ENCODE data around the gene NETO2. TPM values are rescaled to one million over a fixed set of nuclear protein-coding genes. Genes with fewer than 3 reads are reported as not detected.

The NETO2 gene
- total and polyA plus RNA-seq, 8 donors = 9.7 to 49.9 (median 43.0) TPM

DNA sequence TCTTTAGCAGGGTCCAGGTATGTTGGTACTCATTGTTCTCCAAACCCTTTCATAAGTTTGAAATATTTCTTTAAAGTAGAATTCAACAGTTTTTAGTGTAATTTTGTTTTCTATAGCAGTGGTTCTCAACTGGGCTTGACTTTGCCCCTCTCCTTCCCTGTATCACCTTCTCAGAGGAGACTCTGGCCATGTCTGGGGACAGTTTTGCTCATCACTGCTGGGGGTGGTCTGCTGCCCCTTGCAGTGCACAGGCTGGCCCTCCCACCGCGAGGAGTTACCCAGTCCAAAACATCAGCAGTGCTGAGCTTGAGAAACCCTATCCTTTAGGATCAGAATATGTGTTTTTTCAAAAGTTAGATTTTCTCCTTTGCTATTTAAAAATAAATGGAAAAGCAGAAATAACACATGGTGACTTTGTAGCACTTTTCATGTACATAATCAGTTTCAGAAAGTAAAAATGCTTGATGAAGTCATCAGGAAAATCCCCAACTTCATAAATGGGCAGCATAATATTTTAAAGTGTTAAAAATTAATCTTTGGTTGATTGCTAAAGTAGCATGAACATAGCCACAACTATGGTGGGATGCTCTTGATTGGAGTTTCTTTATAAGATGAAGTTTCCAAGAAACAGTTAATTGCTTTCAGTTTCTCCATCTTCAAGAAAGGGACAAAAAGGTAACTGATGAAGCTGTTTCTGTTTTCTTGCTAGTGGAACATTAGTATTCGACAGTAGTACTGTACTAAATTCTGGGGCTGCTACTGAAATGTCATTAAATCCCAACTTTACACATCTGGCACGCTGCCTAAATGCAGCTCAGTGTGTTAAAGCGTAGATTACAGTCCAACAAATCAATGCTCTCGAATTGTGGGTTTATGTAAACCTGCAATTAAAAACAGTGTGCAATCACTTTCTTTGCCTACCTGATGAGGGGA is 70.3 kb downstream of the NETO2 start:
- H3K27me3 ChIP-seq = no peaks in the 10 kb centered on the region
- H3K4me1 ChIP-seq = no peaks in the 10 kb centered on the region
- no peaks in the 10 kb centered on the region for H3K9me3 ChIP-seq
- TF ChIP-seq, protein P1, sequence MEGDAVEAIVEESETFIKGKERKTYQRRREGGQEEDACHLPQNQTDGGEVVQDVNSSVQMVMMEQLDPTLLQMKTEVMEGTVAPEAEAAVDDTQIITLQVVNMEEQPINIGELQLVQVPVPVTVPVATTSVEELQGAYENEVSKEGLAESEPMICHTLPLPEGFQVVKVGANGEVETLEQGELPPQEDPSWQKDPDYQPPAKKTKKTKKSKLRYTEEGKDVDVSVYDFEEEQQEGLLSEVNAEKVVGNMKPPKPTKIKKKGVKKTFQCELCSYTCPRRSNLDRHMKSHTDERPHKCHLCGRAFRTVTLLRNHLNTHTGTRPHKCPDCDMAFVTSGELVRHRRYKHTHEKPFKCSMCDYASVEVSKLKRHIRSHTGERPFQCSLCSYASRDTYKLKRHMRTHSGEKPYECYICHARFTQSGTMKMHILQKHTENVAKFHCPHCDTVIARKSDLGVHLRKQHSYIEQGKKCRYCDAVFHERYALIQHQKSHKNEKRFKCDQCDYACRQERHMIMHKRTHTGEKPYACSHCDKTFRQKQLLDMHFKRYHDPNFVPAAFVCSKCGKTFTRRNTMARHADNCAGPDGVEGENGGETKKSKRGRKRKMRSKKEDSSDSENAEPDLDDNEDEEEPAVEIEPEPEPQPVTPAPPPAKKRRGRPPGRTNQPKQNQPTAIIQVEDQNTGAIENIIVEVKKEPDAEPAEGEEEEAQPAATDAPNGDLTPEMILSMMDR (IDR thresholded peaks at IDR 0.05) = no peak
- H3K4me3 ChIP-seq = no peak overlapping the region
- H3K27ac ChIP-seq = no peak overlapping the region
- intact Hi-C loops (cut with DNase I) = no loop called here
- ATAC-seq (no peak), DNase-seq (no peak)
- no peaks in the 10 kb centered on the region for H3K36me3 ChIP-seq

DNA sequence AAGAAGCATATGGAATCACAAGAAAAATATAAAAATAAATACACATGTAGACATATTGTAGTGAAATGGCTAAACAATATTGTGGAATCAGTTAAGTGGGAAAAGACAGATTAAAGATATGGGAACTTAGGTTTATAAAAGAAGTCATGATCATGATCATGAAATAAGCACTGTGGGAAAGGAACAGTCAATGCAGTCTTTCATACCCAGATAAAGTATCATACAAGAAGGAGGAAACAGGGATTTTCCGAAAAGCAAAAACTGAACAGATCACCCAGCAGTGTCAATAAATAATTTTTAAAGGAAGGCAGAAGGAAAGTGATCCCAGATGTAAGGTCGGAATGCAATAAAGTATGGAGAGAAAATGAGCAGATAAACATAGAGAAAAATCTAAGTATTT is 71.6 kb downstream of the NETO2 start:
- H3K27me3 ChIP-seq = no peaks in the 10 kb centered on the region
- H3K9me3 ChIP-seq = no peaks in the 10 kb centered on the region
- TF ChIP-seq, protein P1 (IDR thresholded peaks at IDR 0.05) = no peak
- H3K4me1 ChIP-seq = no peaks in the 10 kb centered on the region
- intact Hi-C loops (cut with DNase I) = no loop called here
- H3K27ac ChIP-seq = no peak overlapping the region
- DNase-seq (no peak), ATAC-seq (no peak)
- no peak overlapping the region for H3K4me3 ChIP-seq
- no peaks in the 10 kb centered on the region for H3K36me3 ChIP-seq

DNA sequence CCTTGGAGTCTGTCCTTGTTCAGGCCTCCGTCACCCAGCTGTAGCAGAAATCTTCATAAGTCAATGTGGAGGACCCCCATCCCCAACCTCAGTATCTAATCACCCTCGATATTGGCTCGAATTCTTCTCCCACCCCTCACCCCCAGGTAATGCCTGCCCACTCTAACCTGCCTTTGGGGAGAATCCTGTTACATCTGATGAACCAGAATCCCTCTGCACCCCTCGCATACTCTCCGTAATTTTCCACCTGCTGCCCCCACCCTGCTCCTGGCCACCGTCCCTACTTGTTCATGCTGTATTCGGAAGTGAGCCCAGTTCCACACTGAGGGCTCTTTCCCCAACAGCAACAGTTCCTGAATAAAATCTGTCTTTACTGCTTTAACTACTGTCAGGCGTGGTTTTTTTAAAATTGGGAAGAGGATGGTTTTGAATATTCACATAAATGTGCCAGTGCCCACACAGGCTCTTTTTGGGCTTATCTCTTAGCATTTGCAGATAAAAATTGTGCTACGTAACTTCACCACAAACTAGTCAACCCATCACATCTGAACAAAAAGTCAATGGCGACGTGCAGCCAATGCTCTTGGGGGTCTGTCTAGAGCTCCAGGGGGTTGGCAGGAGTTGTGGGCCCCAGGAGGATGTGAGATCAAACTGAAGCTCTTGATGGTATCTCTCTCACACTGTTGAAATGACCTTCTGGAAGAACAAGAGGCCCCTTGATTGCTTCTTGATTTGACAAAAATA is 73.7 kb downstream of the NETO2 start:
- Histone ChIP-seq H3K36me3 (no peaks in the 10 kb centered on the region), H3K27ac (no peak overlapping the region), H3K9me3 (no peaks in the 10 kb centered on the region), H3K4me1 (no peaks in the 10 kb centered on the region), H3K4me3 (no peak overlapping the region), H3K27me3 (no peaks in the 10 kb centered on the region)
- DNase-seq (no peak), ATAC-seq (no peak)
- TF ChIP-seq, protein P1 (IDR thresholded peaks at IDR 0.05) = no peak
- intact Hi-C loops (cut with DNase I) = no loop called here

DNA sequence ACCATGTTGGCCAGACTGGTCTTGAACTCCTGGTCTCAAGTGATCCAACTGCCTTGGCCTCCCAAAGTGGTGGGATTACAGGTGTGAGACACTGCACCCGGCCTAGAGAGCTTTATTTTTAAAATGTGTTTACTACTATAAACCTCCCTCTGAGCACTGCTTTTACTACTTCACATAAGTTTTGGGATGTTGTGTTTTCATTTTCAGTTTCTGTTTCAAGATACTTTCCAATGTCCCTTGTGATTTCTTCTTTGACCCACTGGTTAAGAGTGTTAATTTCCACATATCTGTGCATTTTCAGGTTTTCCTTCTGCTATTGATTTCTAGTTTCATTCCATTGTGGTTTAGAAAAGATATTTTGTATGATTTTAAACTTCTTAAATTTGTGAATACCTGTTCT is 74.4 kb downstream of the NETO2 start:
- ATAC-seq = no peak
- H3K4me3 ChIP-seq = no peak overlapping the region
- no peak for DNase-seq
- H3K9me3 ChIP-seq = no peaks in the 10 kb centered on the region
- no peaks in the 10 kb centered on the region for H3K36me3 ChIP-seq
- intact Hi-C loops (cut with DNase I) = no loop called here
- no peak overlapping the region for H3K27ac ChIP-seq
- TF ChIP-seq, protein P1 (IDR thresholded peaks at IDR 0.05) = no peak
- no peaks in the 10 kb centered on the region for H3K27me3 ChIP-seq
- H3K4me1 ChIP-seq = no peaks in the 10 kb centered on the region

DNA sequence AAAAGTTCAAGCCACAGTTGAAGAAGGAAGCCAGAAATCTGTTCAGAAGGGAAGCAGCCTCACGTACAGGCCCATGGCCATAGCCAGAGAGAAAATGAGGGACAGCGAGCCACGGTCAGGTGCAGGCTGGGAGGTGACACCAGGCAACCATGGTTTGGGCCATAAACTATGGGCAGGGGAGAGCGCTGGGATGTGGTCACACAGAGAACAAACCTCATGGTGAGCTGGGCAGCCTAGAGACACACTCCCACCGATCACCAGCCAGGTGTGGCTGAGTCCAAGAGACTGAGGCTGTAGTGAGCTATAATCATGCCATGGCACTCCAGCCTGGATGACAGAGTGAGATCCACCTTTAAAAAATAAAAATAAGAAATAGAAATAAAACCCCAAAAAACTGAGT is 76.5 kb downstream of the NETO2 start:
- Histone ChIP-seq H3K9me3 (no peaks in the 10 kb centered on the region), H3K27me3 (no peaks in the 10 kb centered on the region), H3K4me3 (no peak overlapping the region), H3K36me3 (no peaks in the 10 kb centered on the region), H3K4me1 (no peaks in the 10 kb centered on the region), H3K27ac (no peak overlapping the region)
- TF ChIP-seq, protein P1 (IDR thresholded peaks at IDR 0.05) = no peak
- DNase-seq (no peak), ATAC-seq (no peak)
- intact Hi-C loops (cut with DNase I) = no loop called here
